GM19238 (cell line): ENCODE results near the gene TMEM45A.
"Not testable (repeated sequence)": the region's sequence is repeated elsewhere in the genome, so short reads cannot be mapped to it uniquely, and the experiment has no call there.

Experiments
- DNase-seq: peaks from one replicate; pipeline ENCODE4 v3.0.0; 2011; ENCODE audit warnings: low spot score; ENCODE audit not compliant: insufficient read length

TMEM45A gene, protein sequence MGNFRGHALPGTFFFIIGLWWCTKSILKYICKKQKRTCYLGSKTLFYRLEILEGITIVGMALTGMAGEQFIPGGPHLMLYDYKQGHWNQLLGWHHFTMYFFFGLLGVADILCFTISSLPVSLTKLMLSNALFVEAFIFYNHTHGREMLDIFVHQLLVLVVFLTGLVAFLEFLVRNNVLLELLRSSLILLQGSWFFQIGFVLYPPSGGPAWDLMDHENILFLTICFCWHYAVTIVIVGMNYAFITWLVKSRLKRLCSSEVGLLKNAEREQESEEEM

DNA sequence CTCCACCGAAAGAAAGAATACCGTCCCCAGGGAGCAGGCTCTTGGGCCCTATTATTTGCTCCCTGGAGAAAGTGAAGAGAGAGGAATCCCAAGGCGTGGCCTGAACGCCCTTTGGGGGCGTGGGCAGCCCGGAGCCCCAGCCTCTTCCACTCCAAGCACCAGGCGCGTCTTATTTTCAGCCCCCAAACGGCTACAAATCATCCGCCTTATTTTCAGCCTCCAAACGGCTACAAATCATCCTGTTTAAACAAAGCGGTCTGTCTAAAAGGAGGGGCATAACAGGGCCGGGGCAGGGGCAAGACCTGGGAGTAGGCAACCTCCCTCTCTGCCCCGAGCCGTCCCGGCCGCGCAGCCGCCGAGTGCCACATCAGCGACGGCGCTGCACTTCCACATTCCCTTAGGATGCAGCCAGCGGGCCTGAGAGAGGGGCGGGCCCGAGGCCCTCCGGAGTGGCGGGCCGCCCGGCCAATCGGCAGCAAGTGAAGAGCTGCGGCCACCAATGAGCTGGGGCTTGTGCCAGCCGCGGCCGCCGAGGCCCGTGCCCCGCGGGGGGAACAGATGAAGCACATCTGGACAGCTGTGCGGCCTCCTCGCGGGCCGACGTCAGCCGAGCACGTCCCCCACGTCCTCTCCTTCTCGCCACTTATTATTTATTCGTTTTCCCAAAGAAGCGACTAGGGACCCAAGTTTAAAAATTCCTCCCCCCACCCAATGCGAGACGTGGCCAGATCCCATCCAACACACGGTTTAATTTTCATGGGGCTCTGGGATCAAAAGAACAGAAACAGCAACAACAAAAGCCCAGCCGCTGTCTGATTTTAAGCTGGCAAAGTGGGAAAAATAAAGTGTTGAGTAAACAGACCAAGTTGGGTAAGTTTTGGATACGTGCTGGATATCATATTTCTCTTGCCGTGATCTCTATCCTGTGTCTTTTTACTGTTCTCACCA, at the start of gene TMEM45A:
TMEM45A (plus strand) TSS at position 561 of the 948 bp plus-strand sequence. CDS start 62,593 bp downstream, outside the sequence.
- DNase-seq: peak; percentile 96

DNA sequence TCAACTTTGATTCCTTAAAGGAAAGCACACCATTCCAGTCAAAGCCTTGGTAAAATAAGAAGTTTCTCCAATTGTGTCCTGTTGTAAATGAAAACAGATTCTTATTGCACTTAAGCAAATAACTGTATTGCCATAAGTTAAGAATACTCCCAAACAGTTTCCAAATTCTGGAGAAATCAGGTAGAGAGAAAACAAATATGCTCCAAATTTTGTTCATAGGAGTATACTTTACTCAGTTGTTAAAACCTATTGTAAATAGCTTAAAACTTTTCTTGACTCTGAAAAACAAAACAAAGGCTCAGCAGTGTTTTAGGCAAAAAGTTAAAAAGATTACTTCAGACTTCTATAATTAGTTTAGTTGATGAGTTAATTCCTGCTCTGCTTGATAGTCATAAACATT, 48.7 kb upstream of the TMEM45A start:
- no peak for DNase-seq

- not testable (repeated sequence) for DNase-seq
These were observed 45.4 kb upstream of the TMEM45A start for GRCh38 chr3:100447067-100447466.

DNA sequence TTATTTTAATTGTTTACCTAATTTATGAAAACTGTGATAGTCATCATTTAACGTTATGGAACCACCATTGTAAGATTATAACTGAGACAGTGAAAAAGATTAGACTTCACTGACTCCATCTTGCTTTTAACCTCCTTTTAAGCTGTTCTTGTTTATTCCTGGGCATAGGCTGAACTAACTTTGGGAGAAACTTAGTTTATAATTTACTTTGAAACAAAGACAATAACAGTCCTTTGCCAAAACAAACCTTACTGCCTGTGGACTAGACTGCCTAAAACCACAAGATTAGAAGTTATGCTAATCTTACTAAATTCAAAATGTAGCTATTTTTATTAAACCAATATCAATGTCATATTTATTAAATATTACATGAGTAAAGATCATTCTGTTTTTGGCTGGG, 44.3 kb upstream of the TMEM45A start:
- DNase-seq: no peak

DNA sequence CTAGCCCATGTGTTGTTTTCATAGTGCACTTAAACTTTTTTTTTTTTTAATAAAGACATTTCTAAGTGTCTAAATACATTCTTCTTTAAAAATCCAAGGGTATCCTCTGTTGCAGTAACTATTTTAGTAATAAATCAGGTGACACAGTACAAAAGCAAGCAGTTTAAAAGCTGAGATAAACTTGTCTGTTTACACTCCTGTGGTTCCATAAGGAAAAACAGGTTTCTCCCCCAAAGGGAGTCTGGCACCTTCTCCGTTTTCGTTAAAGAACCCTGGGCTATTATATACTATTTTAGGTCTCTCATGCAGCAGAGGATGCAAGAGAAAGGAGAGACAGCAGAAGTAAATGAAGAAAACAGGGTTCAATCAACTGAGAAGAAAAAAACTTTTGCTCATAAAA, 43.2 kb upstream of the TMEM45A start:
- DNase-seq: no peak

- DNase-seq: no peak
These were observed 37.7 kb upstream of the TMEM45A start for GRCh38 chr3:100454677-100455076.

DNA sequence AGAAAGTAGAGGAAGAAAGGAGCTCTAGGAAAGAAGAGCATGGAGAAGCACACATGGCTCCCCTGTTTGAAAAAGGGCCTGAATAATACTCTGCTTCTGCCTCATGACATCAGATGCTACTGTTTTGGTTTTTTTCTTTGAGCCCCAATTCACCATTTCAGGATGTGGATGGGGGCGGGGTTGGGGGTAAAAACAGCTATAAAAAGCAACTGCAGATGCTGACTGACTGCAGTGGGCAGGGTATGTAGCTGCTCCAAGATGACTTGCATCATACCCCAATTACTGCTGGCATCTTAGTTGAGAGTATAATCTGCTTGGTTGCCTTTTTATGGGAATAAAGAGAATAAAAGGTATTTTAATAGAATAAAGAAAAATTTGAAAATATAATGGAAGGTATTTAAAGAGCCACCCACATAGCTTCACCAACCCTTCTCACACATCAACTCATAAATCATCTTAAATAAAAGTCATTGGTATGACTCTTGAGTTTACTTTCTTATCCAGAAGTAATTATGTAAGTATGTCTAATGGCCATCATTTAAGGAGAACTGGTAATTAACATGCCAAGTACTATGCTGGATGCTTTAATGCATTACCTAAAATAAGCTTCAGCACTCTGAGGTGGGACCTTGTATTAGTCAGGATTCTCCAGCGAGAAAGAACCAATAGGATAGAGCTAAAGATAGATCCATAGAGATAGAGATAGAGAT, 36.4 kb upstream of the TMEM45A start:
- DNase-seq: no peak

GRCh38 chr3:100456745-100457144, 35.7 kb upstream of the TMEM45A start:
- DNase-seq: no peak

GRCh38 chr3:100457811-100458210, 34.6 kb upstream of the TMEM45A start:
- DNase-seq: no peak

DNA sequence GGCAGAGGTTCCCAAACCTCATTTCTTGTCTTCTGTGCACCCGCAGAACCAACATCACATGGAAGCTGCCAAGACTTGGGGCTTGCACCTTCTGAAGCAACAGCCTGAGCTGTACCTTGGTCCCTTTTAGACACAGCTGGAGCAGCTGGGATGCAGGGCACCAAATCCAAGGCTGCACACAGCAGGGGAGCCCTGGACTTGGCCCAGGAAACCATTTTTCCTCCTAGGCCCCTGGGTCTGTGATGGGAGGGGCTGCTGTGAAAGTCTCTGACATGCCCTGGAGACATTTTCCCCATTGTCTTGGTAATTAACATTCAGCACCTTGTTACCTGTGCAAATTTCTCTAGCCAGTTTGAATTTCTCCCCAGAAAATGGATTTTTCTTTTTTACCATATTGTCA, 33.6 kb upstream of the TMEM45A start:
- no peak for DNase-seq

DNA sequence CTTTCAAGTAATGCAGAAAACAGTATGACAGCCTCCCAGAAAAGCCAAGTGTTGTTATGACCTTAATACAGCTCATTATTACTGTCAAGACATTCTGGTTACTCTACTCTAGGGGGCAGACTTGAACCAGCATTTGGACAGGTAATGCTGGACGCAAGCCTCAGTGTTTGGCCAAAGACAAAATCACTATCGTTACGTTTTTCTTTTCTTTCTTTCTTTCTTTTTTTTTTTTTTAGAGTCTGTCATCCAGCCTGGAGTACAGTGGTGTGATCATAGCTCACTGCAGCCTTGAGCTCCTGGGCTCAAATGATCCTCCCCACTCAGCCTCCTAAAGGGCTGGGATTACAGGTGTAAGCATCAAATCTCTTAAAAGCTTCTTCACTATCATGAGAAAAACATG, 29.4 kb upstream of the TMEM45A start:
- DNase-seq: peak; percentile 18

DNA sequence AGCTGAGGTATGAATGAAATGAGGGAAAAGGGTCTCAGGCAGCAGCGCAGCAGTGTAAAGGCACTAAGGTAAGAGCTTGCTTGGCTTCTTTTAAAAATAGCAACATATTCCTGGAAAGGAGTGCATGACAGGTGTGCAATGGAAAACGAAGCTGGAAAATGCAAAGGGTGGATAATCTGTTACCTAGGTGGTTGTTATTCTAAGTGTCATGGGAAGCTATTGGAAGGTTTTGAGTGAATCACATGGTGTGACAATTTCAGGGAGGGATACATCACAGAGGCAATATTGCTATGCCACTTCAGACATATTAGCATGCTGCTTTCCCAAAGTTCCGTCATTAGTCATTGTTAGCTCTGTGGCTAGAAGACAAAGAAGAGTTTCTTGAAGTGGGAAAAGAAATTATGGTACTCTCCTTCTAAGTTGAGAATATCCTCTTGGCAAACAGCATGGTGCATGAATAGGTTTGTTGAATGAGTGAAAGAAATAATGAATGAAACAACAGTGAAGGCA, 28.7 kb upstream of the TMEM45A start:
- DNase-seq: no peak

GRCh38 chr3:100465892-100466777, 26.3 kb upstream of the TMEM45A start:
- no peak for DNase-seq

GRCh38 chr3:100467133-100467532, 25.3 kb upstream of the TMEM45A start:
- DNase-seq: no peak

DNA sequence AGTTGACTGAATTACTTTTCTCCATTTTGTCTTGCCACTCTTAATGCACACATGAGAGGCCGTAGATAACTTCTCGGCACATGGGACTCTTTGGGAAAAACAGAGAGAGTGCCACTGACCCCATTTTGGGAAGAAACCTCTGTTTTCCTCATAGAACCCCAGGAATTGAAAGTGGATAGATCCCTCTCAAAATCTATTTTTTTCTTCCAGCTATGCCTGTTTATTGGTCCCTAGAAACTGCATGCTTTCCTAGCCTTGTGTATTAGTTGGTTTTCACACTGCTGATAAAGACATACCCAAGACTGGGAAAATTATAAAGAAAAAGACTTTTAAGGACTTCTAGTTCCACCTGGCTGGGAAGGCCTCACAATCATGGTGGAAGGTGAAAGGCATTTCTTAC, 23.7 kb upstream of the TMEM45A start:
- no peak for DNase-seq

DNA sequence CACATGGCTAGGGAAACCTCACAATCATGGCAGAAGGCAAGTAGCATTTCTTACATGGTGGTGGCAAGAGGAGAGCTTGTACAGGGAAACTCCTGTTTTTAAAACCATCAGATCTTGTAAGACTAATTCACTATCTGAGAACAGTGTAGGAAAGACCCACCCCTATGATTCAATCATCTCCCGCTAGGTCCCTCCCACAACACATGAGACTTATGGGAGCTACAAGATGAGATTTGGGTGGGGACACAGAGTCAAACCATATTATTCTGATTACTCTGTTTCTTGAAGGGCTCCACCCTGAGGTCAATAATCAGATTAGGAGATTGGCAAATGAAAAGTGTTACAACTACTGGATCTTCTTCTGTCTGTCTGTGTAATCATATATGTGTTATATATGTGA, 21.5 kb upstream of the TMEM45A start:
- no peak for DNase-seq

DNA sequence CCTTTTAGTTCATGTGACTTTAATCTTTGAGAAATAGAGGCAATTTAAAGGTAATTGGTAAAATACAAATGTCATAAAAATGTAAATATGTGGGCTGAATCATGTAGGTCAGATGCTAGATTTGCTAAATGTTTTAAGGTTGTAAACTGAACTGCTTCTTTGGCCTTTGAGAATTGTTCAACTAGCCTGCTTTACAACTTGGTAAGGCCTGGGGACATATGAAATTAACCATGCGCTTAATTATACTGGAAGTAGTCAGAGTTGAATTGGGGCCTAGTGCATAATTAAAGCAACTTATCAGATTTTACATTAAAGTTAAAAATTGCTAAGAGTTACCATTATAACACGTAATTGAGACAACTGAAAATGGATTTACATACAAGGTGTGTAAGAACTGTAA, 21.0 kb upstream of the TMEM45A start:
- no peak for DNase-seq

GRCh38 chr3:100477851-100478360, 14.5 kb upstream of the TMEM45A start:
- DNase-seq: not testable (repeated sequence)

GRCh38 chr3:100478521-100478920, 13.9 kb upstream of the TMEM45A start:
- not testable (repeated sequence) for DNase-seq

DNA sequence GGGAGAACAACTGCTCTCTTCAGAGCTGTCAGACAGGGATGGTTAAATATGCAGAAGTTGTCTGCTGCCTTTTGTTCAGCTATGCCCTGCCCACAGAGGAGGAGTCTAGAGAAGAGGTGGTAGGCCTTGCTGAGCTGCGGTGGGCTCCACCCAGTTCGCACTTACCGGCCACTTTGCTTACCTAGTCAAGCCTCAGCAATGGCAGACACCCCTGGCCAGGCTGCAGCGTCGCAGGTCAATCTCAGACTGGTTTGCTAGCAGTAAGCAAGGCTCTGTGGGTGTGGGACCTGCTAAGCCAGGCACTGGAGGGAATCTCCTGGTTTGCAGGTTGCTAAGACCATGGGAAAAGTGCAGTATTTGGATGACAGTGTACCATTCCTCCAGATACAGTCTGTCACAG, 12.3 kb upstream of the TMEM45A start:
- DNase-seq: no peak
